Measurements from ENCODE around the gene YIPF4.
"Not testable (repeated sequence)": the region's sequence is repeated elsewhere in the genome, so short reads cannot be mapped to it uniquely, and the experiment has no call there.

DNA sequence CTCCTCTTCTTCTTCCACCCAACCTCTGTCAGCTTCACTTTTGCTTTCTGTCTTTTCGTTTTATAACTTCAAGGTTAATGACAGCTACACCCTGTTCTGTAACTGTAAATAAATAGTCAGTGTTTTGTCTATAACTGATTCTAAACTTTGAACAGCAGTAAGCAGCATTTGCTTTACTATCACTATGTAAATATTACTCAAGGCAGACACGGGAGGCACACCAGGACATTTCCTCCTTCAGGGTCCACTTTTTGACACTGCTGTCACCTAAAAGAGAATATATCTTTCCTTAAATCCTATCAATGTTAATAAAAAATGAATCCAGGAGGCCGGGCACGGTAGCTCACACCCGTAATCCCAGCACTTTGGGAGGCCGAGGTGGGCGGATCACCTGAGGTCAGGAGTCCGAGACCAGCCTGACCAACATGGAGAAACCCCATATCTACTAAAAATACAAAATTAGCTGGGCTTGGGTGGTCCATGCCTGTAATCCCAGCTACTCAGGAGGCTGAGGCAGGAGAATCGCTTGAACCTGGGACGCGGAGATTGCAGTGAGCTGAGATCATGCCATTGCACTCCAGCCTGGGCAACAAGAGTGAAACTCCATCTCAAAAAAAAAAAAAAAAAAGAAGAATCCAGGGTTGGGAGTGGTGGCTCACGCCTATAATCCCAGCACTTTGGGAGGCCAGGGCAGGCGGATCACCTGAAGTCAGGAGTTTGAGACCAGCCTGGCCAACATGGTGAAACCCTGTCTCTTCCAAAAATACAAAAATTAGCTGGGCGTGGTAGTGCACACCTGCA is 51.7 kb downstream of the YIPF4 start:
- TF ChIP-seq, protein P1, sequence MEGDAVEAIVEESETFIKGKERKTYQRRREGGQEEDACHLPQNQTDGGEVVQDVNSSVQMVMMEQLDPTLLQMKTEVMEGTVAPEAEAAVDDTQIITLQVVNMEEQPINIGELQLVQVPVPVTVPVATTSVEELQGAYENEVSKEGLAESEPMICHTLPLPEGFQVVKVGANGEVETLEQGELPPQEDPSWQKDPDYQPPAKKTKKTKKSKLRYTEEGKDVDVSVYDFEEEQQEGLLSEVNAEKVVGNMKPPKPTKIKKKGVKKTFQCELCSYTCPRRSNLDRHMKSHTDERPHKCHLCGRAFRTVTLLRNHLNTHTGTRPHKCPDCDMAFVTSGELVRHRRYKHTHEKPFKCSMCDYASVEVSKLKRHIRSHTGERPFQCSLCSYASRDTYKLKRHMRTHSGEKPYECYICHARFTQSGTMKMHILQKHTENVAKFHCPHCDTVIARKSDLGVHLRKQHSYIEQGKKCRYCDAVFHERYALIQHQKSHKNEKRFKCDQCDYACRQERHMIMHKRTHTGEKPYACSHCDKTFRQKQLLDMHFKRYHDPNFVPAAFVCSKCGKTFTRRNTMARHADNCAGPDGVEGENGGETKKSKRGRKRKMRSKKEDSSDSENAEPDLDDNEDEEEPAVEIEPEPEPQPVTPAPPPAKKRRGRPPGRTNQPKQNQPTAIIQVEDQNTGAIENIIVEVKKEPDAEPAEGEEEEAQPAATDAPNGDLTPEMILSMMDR (IDR thresholded peaks at IDR 0.05; ENCODE audit: insufficient read depth, low read depth, low read length), result not testable (repeated sequence)
- TF ChIP-seq EZH2 (IDR thresholded peaks at IDR 0.05; ENCODE audit: insufficient read depth, low read length), result not testable (repeated sequence)
